ENCODE measurements around the gene TNFRSF25.

Gene TNFRSF25

GRCh38 chr1:6466023-6466422 is at the start of gene TNFRSF25:
Gene TNFRSF25, minus strand, starts transcription at chr1:6466173. Its CDS starts 66 bp downstream, at chr1:6466107.
- no peak for TF ChIP-seq JUND (IDR thresholded peaks at IDR 0.05; ENCODE audit: low read depth)
- in situ Hi-C loops (cut with HindIII; ENCODE audit: low pct_unique_long_range_greater_than_20kb, low sequenced_read_pairs) = no loop called here
- DNase-seq (ENCODE audit: low read depth in 1 of 2, low spot score in 1 of 2) = no peak

- in situ Hi-C loops (cut with HindIII; ENCODE audit: low pct_unique_long_range_greater_than_20kb, low sequenced_read_pairs) = no loop called here
- TF ChIP-seq JUND (IDR thresholded peaks at IDR 0.05; ENCODE audit: low read depth) = no peak
These were observed 49.8 kb upstream of the TNFRSF25 start for GRCh38 chr1:6515771-6516170.

GRCh38 chr1:6513320-6513801 is 47.4 kb upstream of the TNFRSF25 start:
- no peak for TF ChIP-seq JUND (IDR thresholded peaks at IDR 0.05; ENCODE audit: low read depth)
- in situ Hi-C loops (cut with HindIII; ENCODE audit: low pct_unique_long_range_greater_than_20kb, low sequenced_read_pairs) = no loop called here
- DNase-seq (ENCODE audit: low read depth in 1 of 2, low spot score in 1 of 2) = peak; percentile 60 to 82

More at GRCh38 chr1:6515771-6516170, 49.8 kb upstream of the TNFRSF25 start:
- no peak for DNase-seq (ENCODE audit: low read depth in 1 of 2, low spot score in 1 of 2)

- in situ Hi-C loops (cut with HindIII; ENCODE audit: low pct_unique_long_range_greater_than_20kb, low sequenced_read_pairs) = no loop called here
- TF ChIP-seq JUND (IDR thresholded peaks at IDR 0.05; ENCODE audit: low read depth) = no peak
- DNase-seq (ENCODE audit: low read depth in 1 of 2, low spot score in 1 of 2) = no peak
These were observed 46.9 kb upstream of the TNFRSF25 start for GRCh38 chr1:6512908-6513280.

GRCh38 chr1:6512245-6512907 is 46.4 kb upstream of the TNFRSF25 start:
- in situ Hi-C loops (cut with HindIII; ENCODE audit: low pct_unique_long_range_greater_than_20kb, low sequenced_read_pairs) = no loop called here
- DNase-seq (ENCODE audit: low read depth in 1 of 2, low spot score in 1 of 2) = no peak
- no peak for TF ChIP-seq JUND (IDR thresholded peaks at IDR 0.05; ENCODE audit: low read depth)

- no peak for TF ChIP-seq JUND (IDR thresholded peaks at IDR 0.05; ENCODE audit: low read depth)
- no peak for DNase-seq (ENCODE audit: low read depth in 1 of 2, low spot score in 1 of 2)
- in situ Hi-C loops (cut with HindIII; ENCODE audit: low pct_unique_long_range_greater_than_20kb, low sequenced_read_pairs) = no loop called here
These were observed 45.7 kb upstream of the TNFRSF25 start for GRCh38 chr1:6511561-6512244.

GRCh38 chr1:6511056-6511455 is 45.1 kb upstream of the TNFRSF25 start:
- DNase-seq (ENCODE audit: low read depth in 1 of 2, low spot score in 1 of 2) = no peak
- in situ Hi-C loops (cut with HindIII; ENCODE audit: low pct_unique_long_range_greater_than_20kb, low sequenced_read_pairs) = no loop called here
- no peak for TF ChIP-seq JUND (IDR thresholded peaks at IDR 0.05; ENCODE audit: low read depth)

- TF ChIP-seq JUND (IDR thresholded peaks at IDR 0.05; ENCODE audit: low read depth) = no peak
- in situ Hi-C loops (cut with HindIII; ENCODE audit: low pct_unique_long_range_greater_than_20kb, low sequenced_read_pairs) = no loop called here
- DNase-seq (ENCODE audit: low read depth in 1 of 2, low spot score in 1 of 2) = no peak
These were observed 44.5 kb upstream of the TNFRSF25 start for GRCh38 chr1:6510493-6510892.

GRCh38 chr1:6509919-6510291 is 43.9 kb upstream of the TNFRSF25 start:
- no peak for DNase-seq (ENCODE audit: low read depth in 1 of 2, low spot score in 1 of 2)
- in situ Hi-C loops (cut with HindIII; ENCODE audit: low pct_unique_long_range_greater_than_20kb, low sequenced_read_pairs) = no loop called here
- no peak for TF ChIP-seq JUND (IDR thresholded peaks at IDR 0.05; ENCODE audit: low read depth)

- TF ChIP-seq JUND (IDR thresholded peaks at IDR 0.05; ENCODE audit: low read depth) = no peak
- in situ Hi-C loops (cut with HindIII; ENCODE audit: low pct_unique_long_range_greater_than_20kb, low sequenced_read_pairs) = no loop called here
- no peak for DNase-seq (ENCODE audit: low read depth in 1 of 2, low spot score in 1 of 2)
These were observed 43.4 kb upstream of the TNFRSF25 start for GRCh38 chr1:6509220-6509918.

GRCh38 chr1:6508816-6509189 is 42.8 kb upstream of the TNFRSF25 start:
- no peak for TF ChIP-seq JUND (IDR thresholded peaks at IDR 0.05; ENCODE audit: low read depth)
- in situ Hi-C loops (cut with HindIII; ENCODE audit: low pct_unique_long_range_greater_than_20kb, low sequenced_read_pairs) = no loop called here
- DNase-seq (ENCODE audit: low read depth in 1 of 2, low spot score in 1 of 2) = no peak

GRCh38 chr1:6508154-6508815 is 42.3 kb upstream of the TNFRSF25 start:
- in situ Hi-C loops (cut with HindIII; ENCODE audit: low pct_unique_long_range_greater_than_20kb, low sequenced_read_pairs) = no loop called here
- DNase-seq (ENCODE audit: low read depth in 1 of 2, low spot score in 1 of 2) = no peak
- no peak for TF ChIP-seq JUND (IDR thresholded peaks at IDR 0.05; ENCODE audit: low read depth)

Data from T47D (cell line).